Heart right ventricle (tissue), 16 donors: Measurements from ENCODE around the gene NOL9. TPM values are rescaled to one million over a fixed set of nuclear protein-coding genes. Genes with fewer than 3 reads are reported as not detected.
A peak's percentile ranks its signal among the peaks of the same experiment; 100 is the strongest.

ENCODE experiments used
- ATAC-seq, 8 donors: fragments of 200-7000 bp; cut with Tn5 transposase; one replicate each; pipeline ENCODE4 v1.9.1; 2020; ENCODE audit warnings: mild to moderate bottlenecking in 8 of 8, moderate library complexity in 8 of 8, moderate number of reproducible peaks in 1 of 8
- DNase-seq, 2 donors: peaks; one replicate each; pipeline ENCODE4 v3.0.0-alpha.2; 2020
- H3K27ac ChIP-seq, 10 donors: fragments of 200-600 bp; sonication (generic) in 2 of 10; one replicate each; pipeline versions ENCODE4 v1.5.0 to v1.8.0; 2020 to 2022; ENCODE audit warnings: mild to moderate bottlenecking in 3 of 10
- H3K27me3 ChIP-seq, 7 donors: fragments of 200-600 bp; one replicate each; pipeline ENCODE4 v1.8.0; 2021 to 2022; ENCODE audit warnings: mild to moderate bottlenecking in 2 of 7
- H3K36me3 ChIP-seq, 9 donors: fragments of 200-600 bp; sonication (generic) in 1 of 9; one replicate each; pipeline versions ENCODE4 v1.5.0 to v1.8.0; 2020 to 2022; ENCODE audit warnings: mild to moderate bottlenecking in 2 of 9
- H3K4me1 ChIP-seq, 9 donors: fragments of 200-600 bp; sonication (generic) in 1 of 9; one replicate each; pipeline versions ENCODE4 v1.5.0 to v1.8.0; 2020 to 2022; ENCODE audit warnings: mild to moderate bottlenecking in 4 of 9
- H3K4me3 ChIP-seq, 10 donors: fragments of 200-600 bp; sonication (generic) in 2 of 10; one replicate each; pipeline versions ENCODE4 v1.5.0 to v1.8.0; 2020 to 2022; ENCODE audit warnings: mild to moderate bottlenecking in 7 of 10, moderate library complexity in 2 of 10
- H3K9me3 ChIP-seq, 11 donors: fragments of 200-600 bp in 10 of 11; sonication (generic) in 2 of 11; one replicate each; pipeline versions ENCODE4 v1.5.0 to v1.8.0; 2013 to 2022; ENCODE audit warnings: mild to moderate bottlenecking in 2 of 11, control low read depth in 1 of 11, moderate library complexity in 1 of 11
- CTCF ChIP-seq, 9 donors: fragments of 200-600 bp; sonication (generic) in 2 of 9; IDR thresholded peaks; one replicate each; pipeline versions ENCODE4 v1.5.0 to v1.8.0; 2021 to 2022; ENCODE audit warnings: antibody characterized with exemption in 9 of 9, mild to moderate bottlenecking in 5 of 9, moderate library complexity in 1 of 9
- WGBS, 2 donors: extraction: QIAGEN DNeasy Blood & Tissue Kit; methylation state at CpG; one replicate each; pipeline ENCODE4 v1.1.7; 2013; ENCODE audit warnings: inconsistent platforms in 1 of 2; 5-methylcytosine and 5-hydroxymethylcytosine counted together
- intact Hi-C, 10 donors: fragments of 100-400 bp; cut with DNase I; formaldehyde crosslinking; loops; one replicate each; pipeline versions ENCODE4 v1.11.1 to v1.14.2; 2022
- polyA plus RNA-seq, 2 donors: library from polyadenylated mRNA; stranded (reverse); fragments of 200-250 nt; gene quantifications; one replicate each; pipeline ENCODE4 v1.2.3, GENCODE V29; 2013
- total RNA-seq, 10 donors: library from RNA; stranded (reverse); fragmentation: NEBNext Ultra II Directional in 3 of 10; extraction: Animal tissue kit (Norgen Biotek cat#: 25700) in 3 of 10; gene quantifications; one replicate each; pipeline versions ENCODE4 v1.2.1 to v1.2.4, GENCODE V29; 2021 to 2023
- donor health status: Arrhythmogenic right ventricular cardiomyopathy.
- donor health status: ischemic (EF 13 %, LVEDD 7.1; RV severe dilation, severe dysfunction).
- donor health status: healthy with polysubstance abuse.
- donor health status: DM: no; HTN: yes; CAD: no.
- donor health status: DM: no; HTN: no; CAD: no.
- donor health status: ischemic (EF 25% LVEDD 6.9; RV normal size, moderate dysfunction).
- donor health status: ischemic (EF 25% LVEDD 5.7; RV mildly dilated, moderate dysfunction).
- donor health status: healthy.
- donor health status: DM: yes; HTN: yes; CAD: no.
- donor health status: Ischemic cardiomyopathy.
- donor health status: ischemic (EF 35%, LVEDD 5.7; RV mildly dilated, moderate dysfunction).
- donor health status: nonischemic (EF 11% LVEDD 7.7; RV severe dilation, severe dysfunction).
- donor health status: DM: yes; HTN: yes; CAD: no.
- donor health status: PGD.
- donor health status: ischemic (EF 29% LVEDD 5.4; RV normal size, mild dysfunction).
- donor health status: nonischemic (EF 23%, LVEDD 6.1; RV moderate dilation, normal function).

The NOL9 gene
- total and polyA plus RNA-seq, 12 donors: 3.0 to 19.3 (median 15.1) TPM

GRCh38 chr1:6594977-6595740, 40.8 kb upstream of the NOL9 start:
- ATAC-seq: no peak
- H3K4me3 ChIP-seq: no peak overlapping the region
- no peak overlapping the region for H3K27ac ChIP-seq
- WGBS, 2 donors: 84 to 86% methylated on average over 11 of the region's 11 CpGs
- no peaks in the 10 kb centered on the region for H3K27me3 ChIP-seq
- no peaks in the 10 kb centered on the region for H3K9me3 ChIP-seq
- peaks cover 0 to 97% (median 70%) of the 10 kb centered on the region in 9 donors for H3K36me3 ChIP-seq
- intact Hi-C loops: no loop called here
- peaks cover 22 to 88% (median 71%) of the 10 kb centered on the region in 9 donors for H3K4me1 ChIP-seq
- DNase-seq: no peak
- TF ChIP-seq CTCF (IDR thresholded peaks at IDR 0.05): no peak

GRCh38 chr1:6593810-6594209, 39.5 kb upstream of the NOL9 start:
- Histone ChIP-seq H3K36me3 (peaks cover 0 to 100% (median 79%) of the 10 kb centered on the region in 9 donors), H3K27ac (no peak overlapping the region), H3K4me3 (no peak overlapping the region), H3K4me1 (peaks cover 24 to 88% (median 68%) of the 10 kb centered on the region in 9 donors), H3K27me3 (no peaks in the 10 kb centered on the region), H3K9me3 (no peaks in the 10 kb centered on the region)
- intact Hi-C loops: no loop called here
- TF ChIP-seq CTCF (IDR thresholded peaks at IDR 0.05): no peak
- 95 to 96% methylated on average over 15 of the region's 15 CpGs for WGBS, 2 donors
- DNase-seq (no peak), ATAC-seq (no peak)

GRCh38 chr1:6592865-6593593, 38.7 kb upstream of the NOL9 start:
- H3K4me3 ChIP-seq: no peak overlapping the region
- ATAC-seq (no peak), DNase-seq (no peak)
- intact Hi-C loops: no loop called here
- H3K4me1 ChIP-seq: peaks cover 28 to 88% (median 68%) of the 10 kb centered on the region in 9 donors
- H3K36me3 ChIP-seq: peaks cover 0 to 100% (median 72%) of the 10 kb centered on the region in 9 donors
- no peak for TF ChIP-seq CTCF (IDR thresholded peaks at IDR 0.05)
- peak overlapping the region in 3 of 10 donors; percentile 15 to 62 (median 41) for H3K27ac ChIP-seq
- WGBS, 2 donors: 92% methylated on average over 38 of the region's 38 CpGs
- no peaks in the 10 kb centered on the region for H3K9me3 ChIP-seq
- H3K27me3 ChIP-seq: no peaks in the 10 kb centered on the region

- DNase-seq (peak in 1 of 2 donors; percentile 40), ATAC-seq (peak in 5 of 8 donors; percentile 5 to 50 (median 29))
- intact Hi-C loops: no loop called here
- H3K27ac ChIP-seq: peak overlapping the region in 6 of 10 donors; percentile 12 to 62 (median 26)
- WGBS, 2 donors: 24 to 37% methylated on average over 5 of the region's 5 CpGs
- H3K27me3 ChIP-seq: no peaks in the 10 kb centered on the region
- no peak for TF ChIP-seq CTCF (IDR thresholded peaks at IDR 0.05)
- H3K36me3 ChIP-seq: peaks cover 0 to 100% (median 72%) of the 10 kb centered on the region in 9 donors
- H3K4me3 ChIP-seq: no peak overlapping the region
- H3K4me1 ChIP-seq: peaks cover 26 to 88% (median 68%) of the 10 kb centered on the region in 9 donors
- H3K9me3 ChIP-seq: no peaks in the 10 kb centered on the region
Observed at GRCh38 chr1:6592441-6592840, 38.1 kb upstream of the NOL9 start.
